Fibroblast of upper back skin (primary cell): ENCODE measurements around the gene ARID1A.
A peak's percentile ranks its signal among the peaks of the same experiment; 100 is the strongest.
"Not testable (repeated sequence)": the region's sequence is repeated elsewhere in the genome, so short reads cannot be mapped to it uniquely, and the experiment has no call there.

Experiments
- DNase-seq: peaks from one replicate; pipeline ENCODE4 v3.0.0-alpha.2; 2013

Gene ARID1A

DNA sequence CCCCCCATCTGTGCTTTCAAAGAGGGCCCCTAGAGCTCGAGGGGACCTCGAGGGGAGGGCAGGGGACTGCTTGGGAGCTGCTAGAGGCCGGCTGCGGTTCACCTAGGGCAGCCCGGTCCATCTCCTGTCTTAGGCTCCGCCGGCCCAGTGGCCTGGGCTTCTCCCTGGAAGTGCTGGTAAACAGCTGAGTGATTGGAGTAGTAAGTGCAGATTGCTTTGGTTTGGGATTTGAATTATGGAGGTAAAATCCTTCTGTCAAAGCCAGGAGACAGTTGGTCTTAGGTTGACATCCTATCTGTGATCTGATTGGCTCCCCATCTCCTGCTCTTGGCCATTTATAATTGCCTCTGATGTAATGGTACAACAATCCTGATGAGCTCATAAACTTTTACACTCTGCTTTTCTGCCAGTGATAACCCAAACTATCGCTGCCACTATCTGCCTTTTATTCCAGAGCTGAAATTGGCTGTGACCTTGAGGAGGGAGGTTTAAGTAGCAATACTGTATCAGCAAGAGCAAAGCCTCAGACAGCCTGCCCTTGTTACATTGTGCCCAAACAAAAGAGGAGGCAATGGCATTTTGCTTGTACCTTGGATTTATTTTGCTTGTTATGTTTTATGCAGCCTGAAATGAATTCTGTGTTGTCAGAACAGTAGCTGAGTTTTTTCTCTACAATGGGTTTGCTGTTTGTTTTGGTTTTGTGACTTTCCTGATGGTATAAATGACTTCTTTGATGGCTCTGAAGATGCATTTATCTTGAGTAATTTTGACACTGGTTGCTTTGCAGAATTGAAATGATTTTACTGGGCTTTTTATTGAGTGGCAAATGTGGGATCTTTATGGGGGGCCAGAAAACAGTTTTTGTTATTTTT, 2.4 kb downstream of the ARID1A start:
- DNase-seq = peak; percentile 97

DNA sequence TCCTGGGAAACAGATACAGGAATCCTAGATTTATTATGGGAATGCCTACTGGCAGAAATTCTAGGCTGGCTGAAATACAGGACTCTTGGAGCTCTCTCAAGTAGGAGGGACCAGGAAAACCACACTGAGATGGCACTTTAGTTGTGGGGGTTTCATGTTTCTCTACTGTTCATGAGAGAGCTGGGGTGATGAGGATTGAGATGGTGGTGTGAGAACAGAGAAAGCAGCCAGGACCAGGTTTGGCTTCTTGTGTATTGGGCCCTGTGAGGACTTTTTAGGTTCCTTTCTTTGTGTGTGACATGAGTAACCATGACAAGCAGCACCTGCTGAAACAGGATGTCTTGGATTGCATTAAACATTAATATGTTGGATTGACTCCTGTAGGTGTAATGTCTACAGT, 4.9 kb downstream of the ARID1A start:
- DNase-seq = peak; percentile 41

DNA sequence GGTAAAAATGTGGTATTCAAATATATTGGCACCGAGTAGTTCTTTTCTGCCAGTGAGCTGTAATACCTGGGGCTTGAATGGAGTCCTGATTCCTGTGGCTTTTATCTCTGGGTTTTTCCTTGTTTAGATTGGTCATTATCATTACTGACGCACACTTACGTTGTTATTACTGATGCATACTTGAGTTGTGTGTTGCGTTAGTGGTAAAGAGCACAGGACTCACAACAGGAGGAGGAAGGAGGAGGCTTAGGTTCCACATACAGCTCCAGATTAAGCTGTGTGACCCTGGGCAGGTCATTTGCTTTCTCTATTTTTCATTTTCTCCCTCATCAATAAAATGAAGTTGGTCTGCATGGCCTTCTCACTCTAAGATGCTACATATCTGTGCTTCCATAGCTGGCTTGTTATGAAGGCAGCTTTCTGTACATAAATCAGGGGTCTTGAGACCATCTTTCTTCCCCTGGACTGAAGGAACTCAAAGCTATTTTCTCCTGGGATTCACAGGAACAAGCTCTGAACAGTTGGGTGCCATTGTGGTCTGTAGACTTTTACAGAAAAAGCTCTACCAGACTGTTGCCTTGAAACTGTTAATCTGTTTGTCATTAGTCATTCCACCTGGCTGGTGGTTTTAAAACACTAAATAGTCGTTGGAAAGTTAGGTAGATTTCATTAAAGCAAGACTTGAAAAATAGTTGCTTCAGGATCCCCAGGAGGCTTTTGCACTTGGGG, 5.6 kb downstream of the ARID1A start:
- DNase-seq = no peak

DNA sequence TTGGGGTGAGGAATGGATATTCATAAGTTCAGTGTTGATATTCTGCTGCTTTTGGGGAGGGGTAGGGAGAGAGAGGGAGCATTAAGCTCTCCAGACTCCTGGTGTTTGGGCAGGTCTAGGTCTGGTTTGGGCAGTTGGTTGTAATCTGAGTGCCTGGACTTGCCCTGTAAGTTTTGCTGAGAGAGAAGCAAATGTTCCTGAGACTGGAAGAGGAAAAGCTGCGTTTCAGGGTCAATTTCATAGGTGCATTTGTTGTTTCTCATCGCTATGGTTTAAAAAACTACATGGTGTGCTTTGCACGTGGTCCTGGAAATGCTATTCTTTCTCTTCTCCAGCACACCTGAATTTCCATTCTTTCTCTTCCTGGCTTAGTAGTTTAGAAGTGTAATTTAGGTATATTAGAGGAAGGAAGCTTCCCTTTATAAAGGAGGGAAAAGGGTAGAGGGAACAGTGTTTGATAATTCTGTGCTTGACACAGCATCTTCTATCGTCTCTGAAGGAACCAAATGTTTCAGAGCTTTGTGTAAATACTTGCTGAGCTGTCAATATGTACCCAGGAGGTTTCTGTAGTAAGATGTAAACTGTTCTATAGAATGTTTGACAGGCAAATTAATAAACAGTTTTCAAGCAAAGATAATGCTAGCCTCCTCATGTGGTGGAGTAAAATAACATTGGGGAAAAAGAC, 6.3 kb downstream of the ARID1A start:
- DNase-seq = no peak

DNA sequence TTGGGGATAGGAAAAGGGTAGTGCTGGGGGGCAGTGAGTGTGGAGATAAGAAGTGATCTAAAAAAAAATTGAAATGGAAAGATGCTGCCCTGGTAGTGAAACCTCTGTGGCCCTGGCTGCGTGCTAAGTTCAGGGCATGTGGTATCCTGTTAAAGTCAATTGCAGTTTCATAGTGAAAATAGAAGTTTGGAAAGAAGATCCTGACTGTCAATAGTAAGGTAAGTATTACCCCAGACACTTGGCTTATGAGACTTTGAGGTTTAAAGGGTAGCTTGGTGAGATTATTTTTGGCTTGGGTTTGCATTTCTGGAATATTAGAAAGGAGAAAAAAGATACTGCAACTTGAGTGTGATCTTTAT, 6.8 kb downstream of the ARID1A start:
- no peak for DNase-seq

DNA sequence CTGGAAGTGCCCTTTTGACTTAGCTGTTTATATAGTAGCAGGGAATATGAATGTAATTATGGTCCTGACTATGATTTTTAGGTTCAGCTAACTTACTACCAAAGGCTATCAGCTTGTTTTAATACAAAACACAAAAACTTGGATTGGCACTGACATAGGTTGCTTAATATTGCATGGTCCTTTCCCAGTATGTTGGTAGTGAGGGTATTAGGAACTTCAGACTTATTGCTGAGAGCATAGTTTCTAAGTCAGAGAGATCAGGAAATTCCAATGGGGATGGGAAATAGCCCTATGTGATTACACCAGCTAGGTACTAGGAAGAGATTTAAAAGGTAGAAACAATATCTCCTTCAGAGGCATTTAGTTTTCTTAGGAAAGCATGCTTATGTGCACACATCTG, 7.7 kb downstream of the ARID1A start:
- DNase-seq = peak; percentile 51

DNA sequence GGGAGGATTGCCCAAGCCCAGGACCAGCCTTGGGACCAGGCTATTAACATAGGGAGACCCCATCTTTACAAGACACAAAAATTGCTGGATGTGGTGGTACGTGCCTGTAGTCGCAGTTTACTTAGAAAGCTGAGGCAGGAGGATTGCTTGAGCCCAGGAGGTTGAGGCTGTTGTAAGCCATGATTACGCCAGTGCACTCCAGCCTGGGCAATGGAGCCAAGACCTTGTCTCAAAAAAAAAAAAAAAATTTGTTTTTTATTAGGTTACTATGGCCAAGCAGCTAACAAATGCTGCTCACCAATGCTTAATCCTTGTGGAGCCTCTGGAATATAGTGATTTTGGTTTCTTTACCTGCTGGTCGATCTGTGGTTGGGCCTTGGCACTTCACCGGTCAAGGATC, 8.8 kb downstream of the ARID1A start:
- no peak for DNase-seq

DNA sequence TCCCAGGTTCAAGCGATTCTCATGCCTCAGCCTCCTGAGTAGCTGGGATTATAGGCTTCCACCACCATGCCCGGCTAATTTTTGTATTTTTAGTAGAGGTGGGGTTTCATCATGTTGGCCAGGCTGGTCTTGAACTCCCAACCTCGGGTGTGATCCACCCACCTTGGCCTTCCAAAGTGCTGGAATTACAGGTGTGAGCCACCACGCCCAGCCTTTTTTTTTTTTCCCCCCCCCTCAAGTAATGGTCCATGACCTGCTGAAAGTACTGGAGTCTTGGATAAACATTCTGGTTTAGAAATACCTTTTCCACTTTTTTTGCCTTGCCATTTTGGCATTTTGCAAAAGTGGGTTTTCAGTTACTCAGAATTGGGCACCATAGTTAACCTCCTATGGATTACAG, 9.4 kb downstream of the ARID1A start:
- not testable (repeated sequence) for DNase-seq

DNA sequence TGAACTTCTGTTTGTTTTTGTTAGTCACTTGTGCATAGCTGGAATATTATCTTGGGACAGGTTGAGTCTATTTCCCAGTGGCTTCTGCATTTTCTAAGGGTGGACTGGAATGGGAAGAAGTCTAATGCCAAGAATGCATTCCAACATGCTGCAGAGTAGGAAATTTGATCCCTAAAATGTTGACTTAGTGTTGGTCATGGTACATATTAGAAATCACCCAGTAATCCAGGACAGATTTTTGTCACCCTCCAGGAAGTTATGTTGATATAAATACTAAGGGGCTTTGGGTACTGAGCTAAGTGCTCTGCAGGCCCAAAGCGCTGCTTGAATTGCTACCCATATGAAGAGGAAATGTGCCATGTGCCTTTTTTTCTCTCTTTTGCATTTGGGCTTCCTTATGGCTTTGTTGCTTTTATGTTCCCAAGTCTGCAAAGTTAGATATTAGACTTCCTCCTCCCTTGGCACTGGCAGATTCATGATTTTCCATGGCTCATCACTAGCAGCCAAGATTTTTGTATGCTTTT, 10.0 kb downstream of the ARID1A start:
- peak; percentile 91 for DNase-seq

DNA sequence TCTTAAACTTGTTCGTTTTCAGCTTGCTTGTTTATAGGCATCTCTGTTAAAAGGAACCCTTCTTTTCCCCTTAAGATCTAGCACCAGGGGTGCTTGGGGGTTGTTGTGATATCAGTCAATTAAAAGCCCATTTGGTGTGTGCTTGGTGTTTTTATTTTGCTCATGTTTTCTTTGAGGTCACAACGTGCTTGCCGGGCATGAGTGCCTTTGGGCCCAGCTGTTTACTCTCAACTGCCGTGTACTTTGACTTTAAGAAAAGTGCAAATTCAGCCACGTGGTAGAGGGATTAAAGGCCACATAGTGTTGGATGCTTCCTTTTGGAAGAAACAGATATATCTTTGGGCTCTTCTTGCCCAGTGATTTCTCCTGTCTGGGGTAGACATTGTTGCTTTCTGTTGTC, 10.5 kb downstream of the ARID1A start:
- DNase-seq = no peak

DNA sequence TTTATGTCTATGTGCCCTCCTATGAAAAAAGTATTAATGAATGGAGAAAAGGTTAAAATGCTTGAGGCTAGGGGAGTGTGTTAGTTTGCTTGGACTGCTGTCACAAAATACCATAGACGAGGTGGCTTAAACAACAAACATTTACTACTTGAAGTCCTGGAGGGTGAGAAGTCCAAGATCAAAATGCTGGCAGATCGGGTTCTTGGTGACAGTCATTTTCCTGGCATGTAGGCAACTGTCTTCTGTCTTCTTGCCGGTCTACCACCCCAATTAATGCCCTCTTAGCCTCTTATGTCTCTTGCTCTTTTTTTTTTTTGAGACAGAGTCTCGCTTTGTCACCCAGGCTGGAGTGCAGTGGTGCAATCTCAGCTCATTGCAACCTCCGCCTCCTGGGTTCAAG, 15.0 kb downstream of the ARID1A start:
- DNase-seq = no peak

DNA sequence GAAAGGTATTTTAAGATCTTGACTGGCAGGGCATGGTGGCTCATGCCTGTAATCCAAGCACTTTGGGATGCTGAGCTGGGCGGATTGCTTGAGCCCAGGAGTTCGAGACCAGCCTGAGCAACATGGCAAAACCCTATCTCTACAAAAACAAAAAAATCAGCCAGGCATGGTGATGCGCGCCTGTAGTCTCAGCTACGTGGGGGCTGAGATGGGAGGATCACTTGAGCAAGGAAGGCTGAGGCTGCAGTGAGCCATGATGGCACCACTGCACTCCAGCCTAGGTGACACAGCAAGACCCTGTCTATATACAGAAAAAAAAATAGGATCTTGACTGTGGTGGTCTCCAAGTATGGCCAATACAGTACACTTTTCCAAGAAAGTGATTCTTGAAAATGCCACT, 16.0 kb downstream of the ARID1A start:
- DNase-seq = no peak

DNA sequence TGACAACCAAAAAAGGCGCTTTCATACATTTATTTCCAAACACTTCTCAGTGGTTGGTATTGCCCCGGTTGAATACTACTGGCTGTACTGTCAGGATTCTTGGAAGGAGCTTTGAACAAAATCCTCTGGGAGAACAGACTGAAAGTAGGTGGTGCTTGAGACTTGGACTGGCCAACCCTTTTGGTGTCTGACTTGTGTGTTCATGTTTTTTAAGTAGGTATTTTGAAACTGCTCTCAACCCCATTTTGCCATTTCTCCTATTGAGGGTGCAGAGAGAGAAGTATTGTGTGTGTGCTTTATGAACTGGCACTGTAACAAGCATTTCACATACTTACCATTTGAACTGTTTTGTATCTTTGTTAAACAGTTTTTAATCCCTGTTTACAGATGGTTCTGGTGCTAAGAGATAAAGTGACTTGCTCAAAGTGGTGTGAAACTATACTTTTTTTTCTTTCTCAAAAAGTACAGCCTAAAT, 21.2 kb downstream of the ARID1A start:
- DNase-seq = no peak

DNA sequence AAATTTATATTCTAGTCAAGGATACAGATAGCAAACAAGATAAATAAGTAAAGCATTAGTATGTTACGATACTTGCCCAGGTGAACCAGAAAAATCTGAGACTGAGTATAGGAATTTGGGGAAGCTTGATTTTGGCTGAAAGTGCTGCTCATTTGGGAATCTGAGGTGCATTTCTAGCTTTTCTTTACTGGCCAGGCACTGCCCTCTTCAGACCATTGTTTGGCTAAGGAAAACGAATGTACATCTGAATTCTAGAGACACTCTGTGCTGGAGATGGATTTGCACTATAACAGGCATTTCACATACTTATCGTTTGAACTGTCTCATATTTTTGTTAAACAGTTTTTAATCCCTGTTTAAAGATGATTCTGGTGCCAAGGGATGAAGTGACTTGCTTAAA, 23.4 kb downstream of the ARID1A start:
- no peak for DNase-seq

DNA sequence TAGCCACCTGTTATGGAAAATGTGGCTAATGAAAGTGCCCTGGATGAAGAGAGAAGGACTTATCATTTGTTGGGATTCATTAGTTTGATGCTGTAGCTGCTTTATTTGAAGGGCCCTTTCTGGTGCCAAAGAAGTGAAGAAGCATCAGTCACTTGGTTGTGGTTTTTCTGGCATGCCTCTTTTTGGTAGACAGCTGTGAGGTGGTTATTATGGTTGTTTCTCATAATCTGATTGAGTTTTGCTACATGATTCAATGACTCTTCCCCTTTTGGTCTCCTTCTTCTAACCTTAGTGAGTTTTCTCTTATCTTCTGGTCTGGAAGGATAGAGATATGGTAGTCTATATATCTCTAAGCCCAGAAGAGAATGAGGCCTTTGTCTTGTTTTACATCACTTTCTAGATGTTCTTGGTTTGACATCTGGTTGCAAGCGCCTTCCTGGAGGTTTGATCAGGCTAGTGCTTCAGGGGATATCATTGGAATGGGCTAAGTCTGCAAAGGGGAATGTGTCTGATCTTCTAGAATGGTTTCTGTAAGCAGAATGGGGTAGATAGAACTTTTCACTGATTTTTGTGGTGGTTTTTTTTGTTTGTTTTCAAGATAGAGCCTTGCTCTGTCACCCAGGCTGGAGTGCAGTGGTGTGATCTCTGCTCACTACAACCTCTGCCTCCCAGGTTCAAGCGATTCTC, 26.0 kb downstream of the ARID1A start:
- no peak for DNase-seq

DNA sequence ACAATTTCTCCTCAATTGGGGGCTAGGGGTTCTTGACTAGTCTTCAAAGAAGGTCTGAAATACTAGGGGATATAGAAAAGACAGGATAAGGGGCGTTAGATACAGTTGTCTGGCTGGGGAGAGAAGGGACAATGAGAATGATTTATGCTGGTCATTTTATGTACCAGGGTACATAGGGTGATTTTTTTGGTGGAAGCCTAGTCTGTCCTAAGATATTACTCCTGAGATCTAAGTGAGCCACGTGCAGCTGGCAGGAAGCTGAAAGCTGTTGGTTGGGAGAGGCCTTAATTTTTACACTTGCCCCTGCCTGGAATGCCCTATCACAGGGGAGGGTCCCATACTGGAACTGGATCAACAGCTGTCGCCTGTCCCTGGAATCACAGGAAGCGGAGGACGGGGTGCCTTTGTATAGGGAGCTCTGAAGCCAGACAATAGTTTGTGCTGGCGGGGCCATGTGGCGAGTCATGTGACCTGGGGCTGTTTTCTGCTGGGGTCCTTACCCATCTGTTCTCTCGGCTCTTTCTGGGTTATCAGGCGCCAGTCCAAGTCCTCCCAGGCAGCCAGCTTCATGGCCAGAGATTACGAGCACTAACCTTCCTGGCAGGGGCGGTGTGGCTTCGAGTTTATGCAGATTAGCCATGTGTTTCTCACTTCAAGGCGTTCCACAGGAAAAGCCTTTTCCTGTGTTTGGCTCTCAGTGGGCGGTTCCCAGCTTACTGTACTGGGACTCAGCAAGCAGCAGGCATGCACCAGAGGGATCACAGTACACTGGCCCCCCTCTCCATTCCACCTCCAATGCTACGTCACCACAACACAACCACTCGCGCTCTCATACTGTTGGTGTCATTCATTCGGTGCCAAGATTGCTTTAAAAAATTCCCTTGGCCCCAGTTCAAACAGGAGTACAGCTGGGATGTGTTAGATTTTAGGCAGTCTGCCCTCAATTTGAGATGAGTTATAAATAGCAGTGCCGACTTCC, 27.5 kb downstream of the ARID1A start:
- peak; percentile 99 for DNase-seq

DNA sequence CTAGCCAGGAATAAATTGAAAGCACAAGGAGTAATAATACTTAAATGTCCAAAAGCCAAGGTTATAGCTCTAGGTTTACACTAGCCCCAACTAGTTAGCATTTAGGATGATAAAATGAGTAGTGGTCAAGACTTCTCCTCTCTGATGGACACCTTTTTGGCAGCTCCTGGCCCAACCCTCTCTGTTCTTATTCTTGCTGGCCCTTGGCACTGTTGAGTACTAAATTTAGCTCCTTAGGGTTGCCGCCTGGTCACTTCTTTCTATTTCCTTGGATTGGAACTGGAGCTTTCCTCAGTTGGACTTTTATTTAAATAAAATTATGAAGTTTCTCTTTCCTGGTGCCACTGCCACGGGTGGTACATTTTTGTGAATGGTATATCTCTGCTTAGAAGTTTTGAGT, 28.3 kb downstream of the ARID1A start:
- DNase-seq = no peak

DNA sequence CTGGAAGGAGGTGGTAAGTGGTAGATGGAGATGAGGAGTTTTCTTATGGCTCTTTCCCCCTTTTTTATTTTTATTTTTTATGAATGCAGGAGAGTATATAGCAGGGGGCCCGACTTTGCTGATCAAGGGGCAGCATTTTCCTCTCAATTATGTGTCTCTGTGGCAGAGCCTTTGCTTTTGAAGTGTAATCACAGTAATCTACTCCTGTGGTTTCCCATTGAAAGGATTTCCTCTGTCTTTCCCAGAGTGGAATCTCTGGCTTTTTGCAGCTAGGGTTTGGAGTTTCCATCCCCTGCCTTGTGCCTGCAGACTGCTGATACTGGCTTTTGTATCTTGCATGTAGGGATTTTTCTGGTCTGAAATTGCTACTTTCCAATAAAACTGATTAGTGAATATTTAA, 29.1 kb downstream of the ARID1A start:
- no peak for DNase-seq

DNA sequence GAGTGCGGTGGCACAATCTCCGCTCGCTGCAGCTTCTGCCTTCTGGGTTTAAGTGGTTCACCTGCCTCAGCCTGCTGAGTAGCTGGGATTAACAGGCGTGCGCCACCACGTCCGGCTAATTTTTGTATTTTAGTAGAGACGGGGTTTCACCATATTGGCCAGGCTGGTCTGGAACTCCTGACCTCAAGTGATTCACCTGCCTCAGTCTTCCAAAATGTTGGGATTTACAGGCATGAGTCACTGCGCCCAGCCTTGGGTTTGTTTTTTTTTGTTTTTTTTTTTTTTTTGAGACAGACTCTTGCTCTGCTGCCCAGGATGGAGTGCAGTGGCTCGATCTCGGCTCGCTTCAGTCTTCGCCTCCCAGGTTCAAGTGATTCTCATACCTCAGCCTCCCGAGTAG, 30.1 kb downstream of the ARID1A start:
- DNase-seq = not testable (repeated sequence)

DNA sequence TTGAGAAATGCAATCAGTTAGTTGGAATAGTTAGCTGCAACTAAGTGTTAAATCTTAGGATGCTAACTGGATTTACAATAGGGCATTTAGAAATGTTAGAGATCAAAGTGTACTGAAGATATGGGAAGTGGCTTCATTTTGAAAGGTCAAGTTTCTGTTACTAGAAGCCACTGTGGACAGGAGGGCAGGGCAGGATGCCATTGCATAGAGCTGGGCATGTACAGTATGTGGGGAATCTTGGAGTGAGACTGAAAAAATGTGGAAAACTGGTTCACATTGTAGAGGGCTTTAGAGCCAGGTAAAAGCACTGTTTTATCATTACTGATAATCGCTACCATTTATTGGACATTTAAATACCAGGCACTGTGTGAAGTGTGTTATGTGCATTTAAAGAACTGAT, 31.0 kb downstream of the ARID1A start:
- DNase-seq = no peak

DNA sequence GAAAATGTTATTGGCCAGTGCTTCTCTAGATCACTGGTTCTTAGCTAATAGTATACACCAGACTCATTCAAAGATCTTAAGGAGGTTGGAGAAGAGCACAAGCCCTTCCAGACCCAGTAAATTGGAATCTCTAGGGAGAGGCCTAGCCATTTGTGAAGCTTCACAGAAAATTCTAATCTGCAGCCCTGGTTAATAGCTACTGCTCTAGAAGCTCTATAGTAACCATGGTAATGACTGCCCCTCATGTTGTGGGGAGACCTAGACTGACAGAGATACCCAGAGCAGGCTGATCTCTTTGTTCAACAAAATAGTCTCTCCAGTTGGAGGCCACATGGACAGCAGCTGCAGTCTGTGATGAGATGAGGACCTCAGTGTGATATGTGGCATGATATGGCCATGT, 31.7 kb downstream of the ARID1A start:
- no peak for DNase-seq

DNA sequence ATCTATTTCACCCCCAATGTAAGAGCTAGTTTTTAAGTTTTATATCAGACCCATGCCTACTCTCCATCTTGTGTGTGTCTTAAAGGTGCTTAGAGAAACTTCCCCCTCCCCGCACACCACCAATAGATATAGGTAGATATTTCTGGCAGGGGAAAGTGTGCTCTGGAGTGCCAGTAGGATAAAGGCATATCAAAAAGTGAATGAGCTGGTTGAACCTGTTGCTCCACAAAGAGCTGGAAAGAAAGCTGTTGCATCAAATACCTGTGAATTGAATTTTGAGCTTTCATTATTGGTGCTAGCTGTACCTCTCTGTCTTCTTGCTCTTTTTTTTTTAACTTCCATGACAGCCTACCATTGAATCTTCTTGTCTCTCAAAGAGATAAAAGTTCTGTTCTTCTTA, 32.8 kb downstream of the ARID1A start:
- DNase-seq = no peak
